RWPE1 (cell line): ENCODE data around the gene NEURL2.

Experiments used
- CTCF ChIA-PET: fragments of 350-600 bp; sonication (Branson Sonifier 250); formaldehyde crosslinking; extraction: SDS; loops from one replicate; lab custom pipeline; 2021; lab: Yijun Ruan, JAX
- POLR2A ChIA-PET: fragments of 400-600 bp; formaldehyde crosslinking; extraction: SDS; loops from one replicate; lab custom pipeline; 2020; ENCODE audit warnings: antibody characterized with exemption; ENCODE audit not compliant: low non-redundant PET; lab: Yijun Ruan, JAX
- DNase-seq: peaks from one replicate; pipeline ENCODE4 v3.0.0; 2012; ENCODE audit warnings: low spot score
- H3K27ac ChIP-seq: fragments of 450-650 bp; 2 replicates; pipeline ENCODE4 v1.5.1; 2017
- CTCF ChIP-seq: fragments of 450-650 bp; conservative IDR thresholded peaks from 2 replicates; pipeline ENCODE4 v1.5.1; 2017; ENCODE audit warnings: low read depth, mild to moderate bottlenecking

NEURL2 gene

GRCh38 chr20:45927071-45927878 lies 36.3 kb upstream of the NEURL2 start:
- POLR2A ChIA-PET = interaction anchor here (0.6 kb wide), 1 partner anchor 915 kb away, joined by 6 read pairs; no protein-coding TSS in a partner anchor
- TF ChIP-seq CTCF = no peak
- CTCF ChIA-PET = interaction anchor here (1.6 kb wide), 1 partner anchor 60 kb away, joined by 3 read pairs; no protein-coding TSS in a partner anchor
- H3K27ac ChIP-seq = no peak overlapping the region
- DNase-seq = no peak

GRCh38 chr20:45926731-45927070 lies 35.7 kb upstream of the NEURL2 start:
- POLR2A ChIA-PET = interaction anchor here (0.6 kb wide), 1 partner anchor 9 kb away, joined by 13 read pairs; no protein-coding TSS in a partner anchor
- DNase-seq = no peak
- CTCF ChIA-PET = no interaction called here
- H3K27ac ChIP-seq = no peak overlapping the region
- no peak for TF ChIP-seq CTCF

DNA sequence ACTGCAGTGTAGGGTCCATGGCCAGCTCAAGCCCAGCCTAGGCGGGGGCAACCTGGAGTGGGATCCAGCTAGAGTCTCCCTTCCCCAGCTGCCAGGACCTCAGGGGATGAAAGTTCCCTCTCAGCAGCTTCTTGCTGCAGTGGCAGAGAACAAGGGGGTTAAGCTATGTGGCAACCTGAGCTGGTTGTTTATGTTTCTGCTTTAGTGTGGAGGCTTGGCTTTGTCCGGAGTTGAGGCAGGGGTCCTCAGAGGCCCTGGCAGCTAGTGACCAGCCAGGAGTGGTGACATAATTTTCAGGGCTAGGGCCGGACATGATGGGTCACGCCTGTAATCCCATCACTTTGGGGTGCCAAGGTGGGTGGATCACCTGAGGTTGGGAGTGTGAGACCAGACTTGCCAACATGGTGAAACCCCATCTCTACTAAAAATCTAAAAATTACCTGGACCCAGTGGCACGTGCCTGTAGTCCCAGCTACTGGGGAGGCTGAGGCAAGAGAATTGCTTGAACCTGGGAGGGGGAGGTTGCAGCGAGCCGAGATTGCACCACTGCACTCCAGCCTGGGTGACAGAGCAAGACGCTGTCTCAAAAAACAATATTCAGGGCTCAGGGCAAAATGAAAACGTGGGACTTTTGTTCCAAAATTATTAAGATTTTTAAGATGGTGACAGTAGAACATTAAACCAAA lies 35.0 kb upstream of the NEURL2 start:
- no peak for TF ChIP-seq CTCF
- POLR2A ChIA-PET = interaction anchor here (0.6 to 0.8 kb wide), 2 partner anchors 9 to 567 kb away, joined by 4 to 13 read pairs; no protein-coding TSS in a partner anchor
- CTCF ChIA-PET = interaction anchor here (0.6 kb wide), 1 partner anchor 61 kb away, joined by 4 read pairs; no protein-coding TSS in a partner anchor
- H3K27ac ChIP-seq = no peak overlapping the region
- no peak for DNase-seq

DNA sequence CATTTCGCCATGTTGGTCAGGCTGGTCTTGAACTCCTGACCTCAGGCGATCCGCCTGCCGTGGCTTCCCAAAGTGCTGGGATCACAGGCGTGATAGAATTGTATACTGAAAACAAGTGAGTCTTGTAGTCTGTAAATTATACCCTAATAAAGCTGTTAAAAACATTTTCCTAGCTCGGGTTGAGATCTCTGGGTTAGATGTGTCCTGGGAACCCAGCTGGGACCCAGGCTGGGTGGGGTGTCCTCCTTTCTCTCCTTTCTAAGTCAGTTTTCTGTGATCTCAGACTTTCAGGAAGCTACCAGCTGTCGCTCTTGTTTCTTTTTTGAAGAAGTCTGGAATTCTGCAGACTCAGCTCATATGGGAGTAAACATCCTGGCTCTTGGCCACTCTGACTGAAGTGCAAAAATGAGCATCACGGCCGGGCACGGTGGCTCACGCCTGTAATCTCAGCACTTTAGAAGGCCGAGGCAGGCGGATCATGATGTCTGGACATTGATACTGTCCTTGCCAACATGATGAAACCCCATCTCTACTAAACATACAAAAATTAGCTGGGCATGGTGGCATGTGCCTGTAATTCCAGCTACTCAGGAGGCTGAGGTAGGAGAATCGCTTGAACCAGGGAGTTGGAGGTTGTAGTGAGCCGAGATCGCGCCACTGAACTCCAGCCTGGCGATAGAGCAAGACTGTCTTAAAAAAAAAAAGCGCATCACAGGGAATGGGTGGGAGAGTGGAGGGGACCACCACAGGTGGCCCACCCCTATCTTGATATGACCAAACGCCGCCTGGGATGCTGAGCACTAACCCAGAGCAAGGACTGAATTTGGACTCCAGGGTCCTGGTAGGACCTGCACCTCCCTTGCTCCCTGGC lies 33.6 kb upstream of the NEURL2 start:
- DNase-seq = no peak
- POLR2A ChIA-PET = no interaction called here
- no peak for TF ChIP-seq CTCF
- H3K27ac ChIP-seq = no peak overlapping the region
- CTCF ChIA-PET = interaction anchor here (0.6 kb wide), 3 partner anchors 116 to 970 kb away, joined by 3 to 5 read pairs (median 5); no protein-coding TSS in a partner anchor

DNA sequence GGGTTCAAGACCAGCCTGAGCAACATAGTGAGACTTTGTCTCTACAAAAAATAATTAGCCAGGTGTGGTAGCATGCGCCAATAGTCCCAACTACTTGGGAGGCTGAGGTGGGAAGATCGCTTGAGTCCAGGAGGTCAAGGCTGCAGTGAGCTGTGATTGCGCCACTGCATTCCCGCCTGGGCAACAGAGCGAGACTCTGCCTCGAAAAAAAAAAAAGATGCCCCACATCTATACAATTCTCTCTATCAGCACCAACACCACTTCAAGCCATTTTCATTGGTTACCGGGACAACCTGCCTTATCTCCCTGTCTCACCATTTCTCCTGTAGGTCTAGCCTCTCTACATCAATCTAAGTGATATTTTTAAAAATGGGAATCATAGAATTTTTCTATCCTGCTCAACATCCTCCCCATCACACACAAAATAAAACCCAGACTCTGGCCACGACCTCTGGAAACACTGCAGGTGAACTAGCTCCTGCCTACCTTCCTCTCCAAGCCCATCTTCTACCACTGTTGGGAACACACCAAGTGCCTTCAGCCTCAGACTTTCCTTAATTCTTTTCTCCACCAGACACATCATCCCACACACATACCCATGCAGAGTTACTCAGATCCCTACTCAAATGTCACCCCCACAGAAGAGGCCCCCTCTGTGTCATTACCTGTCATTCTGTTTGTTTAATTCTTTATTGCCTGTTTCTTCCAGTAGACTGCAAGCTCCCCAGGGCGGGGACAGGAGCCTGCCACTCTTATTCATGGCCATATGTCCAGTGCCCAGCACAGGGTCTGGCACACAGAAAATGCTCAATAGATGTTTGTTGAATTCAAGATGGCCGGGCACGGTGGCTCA lies 30.6 kb upstream of the NEURL2 start:
- no peak for DNase-seq
- no peak overlapping the region for H3K27ac ChIP-seq
- TF ChIP-seq CTCF = no peak
- POLR2A ChIA-PET = interaction anchor here (2.5 kb wide), 1 partner anchor 12 kb away, joined by 15 read pairs; the partner anchor contains the start of gene PCIF1
- CTCF ChIA-PET = interaction anchor here (0.6 kb wide), 1 partner anchor 66 kb away, joined by 3 read pairs; no protein-coding TSS in a partner anchor
